GM10266 (cell line): ENCODE measurements around the gene KCNF1.

ENCODE experiments used
- DNase-seq: peaks from one replicate; pipeline ENCODE4 v3.0.0; 2012; ENCODE audit errors: extremely low spot score
- CTCF ChIP-seq: IDR thresholded peaks from 2 replicates; pipeline ENCODE4 v1.5.1; 2012; ENCODE audit warnings: mild to moderate bottlenecking, low read depth; ENCODE audit not compliant: control insufficient read depth, insufficient read depth; ENCODE audit errors: missing control alignments

Gene KCNF1

GRCh38 chr2:10926191-10926820, 14.6 kb downstream of the KCNF1 start:
- DNase-seq, result no peak
- no peak for TF ChIP-seq CTCF

- DNase-seq, result no peak
- TF ChIP-seq CTCF, result no peak
Observed at GRCh38 chr2:10930721-10931516, 19.2 kb downstream of the KCNF1 start.

GRCh38 chr2:10931710-10932255, 20.0 kb downstream of the KCNF1 start:
- TF ChIP-seq CTCF, result no peak
- DNase-seq, result no peak

- no peak for DNase-seq
- no peak for TF ChIP-seq CTCF
Observed at GRCh38 chr2:10932345-10933151, 20.8 kb downstream of the KCNF1 start.

- TF ChIP-seq CTCF, result no peak
Observed at GRCh38 chr2:10933700-10934225, 22.0 kb downstream of the KCNF1 start.

GRCh38 chr2:10934308-10934978, 22.7 kb downstream of the KCNF1 start:
- TF ChIP-seq CTCF, result no peak
- DNase-seq, result no peak

More at GRCh38 chr2:10933700-10934225, 22.0 kb downstream of the KCNF1 start:
- DNase-seq, result no peak
